Adipose tissue (tissue), 3 donors: ENCODE data around the gene PGP. TPM values are rescaled to one million over a fixed set of nuclear protein-coding genes. Genes with fewer than 3 reads are reported as not detected.

Source experiments
- H3K27ac ChIP-seq: one replicate; pipeline ENCODE4 v1.5.1; 2013; ENCODE audit warnings: low read depth, low read length
- WGBS, 3 donors: extraction: QIAGEN DNeasy Blood & Tissue Kit; methylation state at CpG; one replicate each; pipeline ENCODE4 v1.1.7; 2013; 5-methylcytosine and 5-hydroxymethylcytosine counted together
- polyA plus RNA-seq, 3 donors: library from polyadenylated mRNA; stranded (reverse); fragments of 200-250 nt; gene quantifications; one replicate each; pipeline ENCODE4 v1.2.3, GENCODE V29; 2013
- donor health status: healthy with polysubstance abuse.
- donor health status: Bipolar disorder and iron deficiency.
- donor health status: healthy.

The PGP gene
- polyA plus RNA-seq, 3 donors: 3.8 to 12.6 (median 10.7) TPM

- no peak overlapping the region for H3K27ac ChIP-seq
- 33 to 41% (median 37%) methylated on average over 46 to 105 of the region's 106 CpGs for WGBS, 3 donors
Observed at GRCh38 chr16:2178321-2179106, 36.1 kb downstream of the PGP start.

DNA sequence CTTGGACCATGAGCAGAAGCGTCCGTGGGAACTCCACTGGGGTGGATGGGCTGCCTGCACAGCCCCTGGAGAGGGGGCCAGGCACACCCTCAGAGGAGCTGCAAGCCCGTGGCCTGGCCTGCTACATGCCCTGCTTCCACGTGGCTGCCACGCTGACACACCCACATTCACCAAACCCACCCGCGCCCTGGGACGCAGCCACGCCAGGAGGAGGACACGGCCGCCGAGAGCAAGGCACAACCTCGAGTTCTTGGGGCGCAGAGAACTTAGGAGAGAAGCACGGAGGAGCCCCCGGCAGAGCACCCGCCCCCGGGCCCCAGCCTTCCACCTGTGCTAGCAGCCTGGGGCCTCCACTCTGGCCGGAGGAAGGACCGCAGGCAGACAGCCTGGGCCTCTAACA is 37.1 kb downstream of the PGP start:
- H3K27ac ChIP-seq: no peak overlapping the region
- WGBS, 3 donors: 93 to 94% (median 94%) methylated on average over 20 of the region's 20 CpGs

GRCh38 chr16:2177101-2177500 is 37.5 kb downstream of the PGP start:
- H3K27ac ChIP-seq: no peak overlapping the region
- WGBS, 3 donors: 90 to 92% (median 91%) methylated on average over 18 of the region's 18 CpGs

DNA sequence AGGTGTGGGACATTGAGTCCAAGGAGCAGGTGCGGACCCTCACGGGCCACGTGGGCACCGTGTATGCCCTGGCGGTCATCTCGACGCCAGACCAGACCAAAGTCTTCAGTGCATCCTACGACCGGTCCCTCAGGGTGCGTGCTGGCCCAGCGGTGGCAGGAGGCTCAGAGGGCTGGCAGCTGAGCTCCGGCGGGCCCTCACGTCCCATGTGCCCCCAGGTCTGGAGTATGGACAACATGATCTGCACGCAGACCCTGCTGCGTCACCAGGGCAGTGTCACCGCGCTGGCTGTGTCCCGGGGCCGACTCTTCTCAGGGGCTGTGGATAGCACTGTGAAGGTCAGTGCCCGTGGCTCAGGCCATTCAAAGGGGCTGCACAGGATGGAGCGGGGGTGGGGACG is 38.6 kb downstream of the PGP start:
- WGBS, 3 donors: 93 to 96% (median 94%) methylated on average over 23 of the region's 23 CpGs
- no peak overlapping the region for H3K27ac ChIP-seq

DNA sequence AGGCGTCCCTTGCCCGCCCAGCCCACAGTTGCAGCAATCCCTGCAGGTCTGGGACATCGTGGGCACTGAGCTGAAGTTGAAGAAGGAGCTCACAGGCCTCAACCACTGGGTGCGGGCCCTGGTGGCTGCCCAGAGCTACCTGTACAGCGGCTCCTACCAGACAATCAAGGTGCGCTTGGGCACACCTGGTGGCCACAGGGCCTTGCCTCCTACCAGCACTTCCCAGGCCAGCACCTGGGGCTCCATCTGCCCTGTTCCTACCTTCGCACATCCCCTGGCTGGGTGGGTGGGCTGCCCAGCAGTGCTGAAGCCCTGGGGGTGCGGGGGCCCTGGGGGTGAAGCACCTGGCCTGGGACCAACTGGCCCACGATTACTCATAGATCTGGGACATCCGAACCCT is 39.2 kb downstream of the PGP start:
- WGBS, 3 donors: 91 to 95% (median 95%) methylated on average over 10 of the region's 10 CpGs
- H3K27ac ChIP-seq: no peak overlapping the region

GRCh38 chr16:2174396-2175131 is 40.1 kb downstream of the PGP start:
- H3K27ac ChIP-seq: no peak overlapping the region
- WGBS, 3 donors: 87 to 95% (median 92%) methylated on average over 21 of the region's 21 CpGs

- 91 to 97% (median 95%) methylated on average over 4 of the region's 4 CpGs for WGBS, 3 donors
- H3K27ac ChIP-seq: no peak overlapping the region
Observed at GRCh38 chr16:2173916-2174315, 40.7 kb downstream of the PGP start.

GRCh38 chr16:2173366-2173765 is 41.3 kb downstream of the PGP start:
- 91 to 95% (median 92%) methylated on average over 10 to 14 of the region's 14 CpGs for WGBS, 3 donors
- H3K27ac ChIP-seq: no peak overlapping the region

- 90 to 92% (median 91%) methylated on average over 29 of the region's 29 CpGs for WGBS, 3 donors
- H3K27ac ChIP-seq: no peak overlapping the region
Observed at GRCh38 chr16:2172688-2173335, 41.8 kb downstream of the PGP start.

GRCh38 chr16:2171601-2172178 is 43.0 kb downstream of the PGP start:
- H3K27ac ChIP-seq: no peak overlapping the region
- 92 to 96% (median 96%) methylated on average over 28 of the region's 28 CpGs for WGBS, 3 donors

DNA sequence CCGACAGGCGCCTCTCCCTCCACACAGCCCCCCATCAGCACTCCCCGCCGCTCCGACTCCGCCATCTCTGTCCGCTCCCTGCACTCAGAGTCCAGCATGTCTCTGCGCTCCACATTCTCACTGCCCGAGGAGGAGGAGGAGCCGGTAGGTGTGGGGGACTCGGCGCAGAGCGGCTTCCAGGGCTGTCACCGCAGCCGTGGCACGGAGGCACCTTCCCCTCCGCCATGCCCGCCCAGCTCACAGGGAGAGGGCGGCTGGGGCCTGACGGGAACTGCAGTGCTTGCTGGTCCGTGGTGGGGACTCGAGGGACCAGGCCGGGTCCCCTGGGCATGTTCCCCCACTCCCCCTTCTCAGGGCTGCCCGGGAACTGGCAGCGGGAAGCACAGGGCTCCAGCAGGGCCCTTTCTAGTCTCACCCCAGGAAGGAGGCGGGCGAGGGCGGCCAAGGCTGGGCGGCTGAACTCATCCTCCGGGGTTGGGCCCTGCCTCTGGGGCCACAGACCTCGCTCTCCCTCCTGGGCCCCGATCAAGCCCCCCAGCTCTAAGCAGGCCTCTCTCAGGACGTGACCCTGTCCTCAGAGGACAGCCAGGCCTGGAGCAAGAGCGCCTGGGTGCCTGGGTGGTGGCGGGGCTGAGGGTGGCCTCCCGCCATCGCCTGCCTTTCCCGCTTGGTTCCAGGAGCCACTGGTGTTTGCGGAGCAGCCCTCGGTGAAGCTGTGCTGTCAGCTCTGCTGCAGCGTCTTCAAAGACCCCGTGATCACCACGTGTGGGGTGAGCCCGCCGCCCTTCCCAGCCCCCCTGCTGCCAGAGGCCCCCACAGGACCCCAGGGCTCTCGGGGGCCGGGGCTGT is 43.8 kb downstream of the PGP start:
- WGBS, 3 donors: 80 to 87% (median 82%) methylated on average over 39 to 47 of the region's 47 CpGs
- no peak overlapping the region for H3K27ac ChIP-seq

DNA sequence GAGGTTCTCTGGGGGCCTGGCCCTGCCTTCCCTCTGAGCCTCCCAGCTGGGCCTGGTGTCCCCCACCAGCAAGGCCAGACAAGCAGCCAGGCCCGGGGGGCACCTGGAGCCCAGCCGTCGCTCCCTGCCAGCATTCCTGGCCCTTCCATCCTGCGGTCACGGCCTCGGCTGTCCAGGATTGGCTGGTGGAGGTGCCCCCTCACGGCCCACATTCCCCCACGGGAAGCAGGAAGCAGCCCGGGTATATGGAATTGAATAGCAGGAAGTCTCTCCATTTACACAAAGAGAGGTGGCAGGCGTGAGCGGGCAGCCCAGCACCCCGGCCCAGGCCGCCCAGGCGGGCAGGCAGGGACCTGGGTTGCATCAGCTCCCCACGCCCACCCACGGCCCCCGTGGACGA is 44.6 kb downstream of the PGP start:
- no peak overlapping the region for H3K27ac ChIP-seq
- WGBS, 3 donors: 62 to 86% (median 75%) methylated on average over 18 of the region's 18 CpGs

DNA sequence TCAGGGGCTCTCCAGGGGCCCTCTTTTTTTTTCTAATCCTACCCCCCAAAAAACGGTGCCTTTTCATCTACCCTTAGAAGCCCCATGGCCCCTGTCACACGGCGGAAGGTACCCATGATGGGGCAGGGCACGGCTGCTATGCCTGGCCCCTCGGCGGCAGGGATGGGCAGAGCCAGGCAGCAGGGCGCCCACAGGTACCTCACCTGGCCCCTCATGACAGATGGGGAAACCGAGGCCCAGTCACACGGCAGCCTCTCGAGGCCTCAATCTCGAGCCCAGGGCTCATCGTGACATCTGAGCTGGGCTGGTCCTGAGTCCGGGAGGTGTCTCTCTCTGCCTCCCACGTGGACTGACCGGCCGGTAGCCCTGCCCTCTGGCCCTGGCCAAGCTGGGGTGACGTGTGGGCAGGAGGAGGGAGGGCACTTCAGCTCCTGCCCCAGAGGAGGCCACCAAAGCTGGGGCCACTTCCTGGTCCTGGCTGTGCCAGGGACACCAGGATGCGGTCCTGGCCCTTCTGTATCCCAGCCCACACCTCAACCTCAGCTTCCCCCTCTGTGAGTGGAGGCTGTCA is 47.5 kb downstream of the PGP start:
- no peak overlapping the region for H3K27ac ChIP-seq

DNA sequence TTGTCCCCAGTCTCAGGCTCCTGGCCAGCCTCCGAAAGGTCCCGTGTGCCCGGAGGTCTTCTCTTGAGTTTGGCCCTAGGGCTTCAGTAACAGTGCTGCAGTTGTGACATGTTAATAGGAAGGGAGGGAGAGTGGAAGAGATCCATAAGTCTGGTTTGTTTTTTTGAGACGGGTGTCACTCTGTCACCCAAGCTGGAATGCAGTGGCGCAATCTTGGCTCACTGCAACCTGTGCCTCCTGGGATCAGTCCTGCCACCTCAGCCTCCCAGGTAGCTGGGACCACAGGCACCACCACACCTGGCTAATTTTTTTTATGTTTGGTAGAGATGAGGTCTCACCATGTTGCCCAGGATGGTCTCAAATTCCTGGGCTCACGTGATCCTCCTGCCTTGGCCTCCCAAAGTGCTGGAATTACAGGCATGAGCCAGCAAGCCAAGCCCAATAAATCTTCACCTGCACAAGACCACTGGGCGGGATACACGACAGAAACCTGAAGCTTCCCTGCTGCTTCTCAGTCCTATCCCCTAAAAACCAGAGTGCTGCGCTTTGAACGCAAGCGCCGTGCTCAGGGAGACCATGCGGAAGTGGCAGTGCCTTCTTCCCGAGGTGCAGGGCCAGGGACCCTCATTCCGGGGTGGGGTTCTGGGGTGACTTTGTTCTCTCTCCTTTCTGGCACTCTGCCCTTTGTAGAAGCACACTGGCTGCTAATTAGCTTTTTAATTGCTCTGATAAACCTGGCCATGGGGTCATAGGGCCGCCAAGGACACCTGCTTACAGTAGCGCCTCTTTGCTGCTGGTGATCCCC is 48.2 kb downstream of the PGP start:
- no peak overlapping the region for H3K27ac ChIP-seq
- WGBS, 3 donors: 89 to 93% (median 91%) methylated on average over 17 of the region's 17 CpGs

More for the DNA sequence above, 47.5 kb downstream of the PGP start:
- WGBS, 3 donors: 88 to 94% (median 94%) methylated on average over 13 to 18 of the region's 18 CpGs

GRCh38 chr16:2165861-2166260 is 48.8 kb downstream of the PGP start:
- 94 to 99% (median 95%) methylated on average over 8 to 12 of the region's 12 CpGs for WGBS, 3 donors
- H3K27ac ChIP-seq: no peak overlapping the region

DNA sequence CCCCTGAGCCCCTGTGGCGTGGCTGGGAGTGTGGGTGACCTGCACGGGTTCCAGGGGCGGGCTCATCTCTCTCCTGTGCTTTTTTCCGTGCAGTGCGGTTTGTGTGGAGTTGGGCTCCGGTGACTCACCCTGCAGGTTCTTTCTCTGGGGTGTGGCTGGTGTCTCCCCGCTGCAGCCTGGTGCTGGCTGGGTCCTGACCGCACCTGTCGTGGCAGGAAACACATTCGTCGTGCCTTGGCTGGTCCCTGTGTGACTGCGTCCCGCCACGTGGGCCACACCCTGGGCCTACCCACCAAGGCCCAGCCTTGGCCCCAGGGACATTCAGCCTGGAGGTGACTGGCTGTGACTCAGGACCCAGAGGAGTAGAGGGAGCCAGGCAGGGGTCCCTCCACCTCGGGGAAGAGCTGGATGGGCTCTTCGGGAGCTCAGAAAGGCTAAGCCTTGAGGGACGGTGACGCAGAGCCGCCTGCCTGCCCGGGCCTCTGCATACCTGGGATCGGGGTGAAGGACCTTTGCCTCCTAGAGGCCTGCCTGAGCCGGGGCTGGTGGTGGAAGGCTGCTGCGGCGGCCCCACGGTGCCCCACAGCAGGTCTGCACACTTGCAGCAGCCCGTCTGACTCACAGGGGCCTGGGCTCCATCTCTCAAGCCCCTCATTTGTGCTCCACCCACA is 51.3 kb downstream of the PGP start:
- 85 to 94% (median 92%) methylated on average over 24 to 26 of the region's 26 CpGs for WGBS, 3 donors

More for the DNA sequence above, 51.3 kb downstream of the PGP start:
- H3K27ac ChIP-seq: no peak overlapping the region
